Dendritic cell treated with granulocyte-macrophage colony-stimulating factor and Interleukin-4, amounts not matched to agents 40 ng/mL and 50 ng/mL, for 4 days (primary cell): ENCODE data around the gene NOL6.
"Not testable (repeated sequence)": the region's sequence is repeated elsewhere in the genome, so short reads cannot be mapped to it uniquely, and the experiment has no call there.

Experiments
- H3K27ac Mint-ChIP-seq: one replicate; pipeline ENCODE4 v1.8.0; 2022; ENCODE audit warnings: mild to moderate bottlenecking, mixed read lengths
- H3K27me3 Mint-ChIP-seq: one replicate; pipeline ENCODE4 v1.8.0; 2022; ENCODE audit warnings: mild to moderate bottlenecking, mixed read lengths
- H3K36me3 Mint-ChIP-seq: one replicate; pipeline ENCODE4 v1.8.0; 2022; ENCODE audit warnings: low read depth, mixed read lengths
- H3K4me1 Mint-ChIP-seq: one replicate; pipeline ENCODE4 v1.8.0; 2022; ENCODE audit warnings: low read depth, mixed read lengths
- H3K4me3 Mint-ChIP-seq: one replicate; pipeline ENCODE4 v1.8.0; 2022; ENCODE audit warnings: mild to moderate bottlenecking, moderate library complexity, mixed read lengths
- H3K9me3 Mint-ChIP-seq: one replicate; pipeline ENCODE4 v1.8.0; 2022; ENCODE audit warnings: mixed read lengths
- intact Hi-C: fragments of 100-400 bp; cut with micrococcal nuclease; formaldehyde crosslinking; loops from one replicate; pipeline ENCODE4 v1.15.0; 2022

Gene NOL6

DNA sequence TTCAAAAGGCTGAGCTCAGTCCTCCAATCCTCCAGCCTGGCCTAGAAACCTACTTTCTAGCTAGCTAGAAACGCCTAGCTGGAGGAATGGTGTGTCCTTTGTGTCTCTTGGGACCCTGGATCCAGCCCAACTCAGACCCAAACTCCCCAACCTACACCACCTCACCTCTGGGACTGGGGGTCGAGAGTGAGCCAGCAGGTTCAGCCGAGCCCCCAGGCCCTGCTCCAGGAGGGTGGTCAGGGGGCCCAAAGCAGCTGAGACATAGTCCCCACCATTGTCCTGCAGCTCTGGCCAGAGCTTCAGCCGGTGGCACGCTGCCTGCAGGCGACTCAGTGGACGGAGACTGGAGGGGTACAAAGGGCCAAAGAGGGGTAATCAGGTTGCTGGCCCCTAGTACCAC, 6.2 kb downstream of the NOL6 start:
- Mint-ChIP-seq H3K27ac (no peak overlapping the region), H3K9me3 (no peaks in the 10 kb centered on the region), H3K4me3 (no peak overlapping the region), H3K27me3 (no peaks in the 10 kb centered on the region), H3K4me1 (peaks cover 15% of the 10 kb centered on the region), H3K36me3 (peaks cover 99% of the 10 kb centered on the region)
- intact Hi-C loops = loop anchor here (10.0 kb wide), 1 partner anchor 93 kb away; no protein-coding TSS in a partner anchor

DNA sequence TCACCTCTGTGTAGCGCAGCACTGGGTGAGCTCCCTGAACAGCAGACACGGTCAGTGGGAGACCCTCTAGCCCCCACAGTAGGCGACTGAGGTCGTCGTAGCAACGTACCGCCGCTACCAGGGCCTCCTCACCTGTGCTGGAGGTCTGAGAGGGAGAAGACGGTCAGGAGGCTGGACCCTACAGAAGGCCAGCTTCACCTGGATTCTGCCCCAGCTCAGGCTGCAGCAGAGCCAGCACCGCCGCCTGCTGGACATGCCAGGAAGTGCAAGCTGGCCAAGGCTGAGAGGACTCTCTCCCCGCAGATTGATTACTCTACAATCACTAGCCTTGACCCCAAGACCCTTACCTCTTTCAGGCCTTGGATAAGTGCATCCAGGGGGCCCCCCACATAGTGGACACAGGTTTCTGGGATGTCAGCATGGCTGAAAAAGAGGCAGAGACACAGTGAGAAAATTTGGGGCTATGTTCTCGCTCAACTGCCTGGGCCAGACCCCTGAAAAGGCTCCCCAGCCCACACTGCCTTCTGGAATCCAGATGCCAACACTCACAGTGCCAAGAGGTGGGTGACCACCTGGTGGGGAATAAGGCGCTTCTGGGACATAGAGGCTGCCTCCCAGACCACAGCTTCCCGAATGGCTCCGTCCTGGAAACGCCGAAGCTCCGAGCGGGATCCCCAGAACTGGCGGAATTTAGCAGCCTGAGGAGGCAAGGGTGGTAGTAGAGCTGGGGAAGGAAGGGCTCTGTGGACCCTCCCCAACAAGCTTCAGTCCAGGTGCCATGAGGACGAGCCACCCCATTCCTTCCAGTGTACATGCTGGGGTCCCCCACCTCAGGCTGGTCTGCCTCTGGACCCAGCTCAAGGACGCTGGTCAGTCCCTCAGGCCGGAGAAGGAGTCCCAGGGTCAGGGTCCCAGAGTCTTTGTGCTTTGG, 6.9 kb downstream of the NOL6 start:
- H3K4me3 Mint-ChIP-seq = no peak overlapping the region
- intact Hi-C loops = loop anchor here (1.0 to 10.0 kb wide), 2 partner anchors 64 to 92 kb away; no protein-coding TSS in a partner anchor
- H3K27me3 Mint-ChIP-seq = no peaks in the 10 kb centered on the region
- no peaks in the 10 kb centered on the region for H3K9me3 Mint-ChIP-seq
- peaks cover 100% of the 10 kb centered on the region for H3K36me3 Mint-ChIP-seq
- H3K4me1 Mint-ChIP-seq = peaks cover 8% of the 10 kb centered on the region
- H3K27ac Mint-ChIP-seq = no peak overlapping the region

DNA sequence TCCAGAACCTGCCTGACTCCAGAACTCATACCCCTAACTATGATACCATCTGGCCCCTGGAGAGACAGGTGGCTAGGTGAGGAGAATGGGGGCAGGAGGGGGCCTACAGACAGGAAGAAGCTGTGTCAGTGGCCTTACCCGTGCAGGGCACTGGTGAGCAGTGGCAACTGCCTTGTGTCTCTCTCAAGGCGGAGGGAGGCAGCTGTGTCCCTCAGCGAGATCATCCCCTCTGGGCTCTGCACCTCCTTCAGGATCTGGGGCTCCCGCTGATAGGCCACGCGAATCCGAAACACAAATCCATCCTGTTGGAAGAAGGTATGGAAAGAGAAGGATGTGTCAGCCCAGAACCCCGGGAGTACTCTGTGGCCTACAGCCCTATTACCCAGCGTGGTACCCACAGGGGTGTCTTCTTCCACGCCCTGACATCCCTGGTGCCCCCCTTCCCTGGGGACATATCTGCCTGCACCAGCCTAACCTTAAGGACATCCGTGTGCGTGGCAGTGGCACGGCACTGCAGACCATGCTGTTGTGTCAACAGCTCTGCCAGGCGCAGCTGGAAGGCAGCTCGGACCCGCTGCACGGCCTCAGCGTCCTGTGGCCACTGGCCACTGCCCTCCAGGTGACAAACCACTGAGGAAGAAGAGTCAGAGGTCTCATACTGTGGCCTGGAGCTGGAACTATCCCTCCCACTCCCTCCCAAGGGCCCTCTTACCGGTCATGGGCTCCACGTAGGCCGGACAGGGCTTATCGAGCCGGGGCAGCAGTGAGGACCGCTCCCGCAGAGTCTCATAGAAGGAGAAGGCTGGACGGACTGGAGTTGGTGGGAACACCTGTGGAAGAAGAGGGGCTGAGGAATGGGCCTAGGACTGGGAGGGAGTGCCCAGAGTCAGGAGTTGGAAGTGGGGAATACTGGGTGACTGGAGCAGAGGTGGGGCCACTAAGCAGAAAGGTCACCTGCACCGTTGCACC, 7.8 kb downstream of the NOL6 start:
- intact Hi-C loops = loop anchor here (1.0 to 10.0 kb wide), 2 partner anchors 63 to 91 kb away; no protein-coding TSS in a partner anchor
- no peaks in the 10 kb centered on the region for H3K27me3 Mint-ChIP-seq
- H3K9me3 Mint-ChIP-seq = no peaks in the 10 kb centered on the region
- H3K4me1 Mint-ChIP-seq = no peaks in the 10 kb centered on the region
- H3K27ac Mint-ChIP-seq = no peak overlapping the region
- H3K36me3 Mint-ChIP-seq = peaks cover 100% of the 10 kb centered on the region
- H3K4me3 Mint-ChIP-seq = no peak overlapping the region

DNA sequence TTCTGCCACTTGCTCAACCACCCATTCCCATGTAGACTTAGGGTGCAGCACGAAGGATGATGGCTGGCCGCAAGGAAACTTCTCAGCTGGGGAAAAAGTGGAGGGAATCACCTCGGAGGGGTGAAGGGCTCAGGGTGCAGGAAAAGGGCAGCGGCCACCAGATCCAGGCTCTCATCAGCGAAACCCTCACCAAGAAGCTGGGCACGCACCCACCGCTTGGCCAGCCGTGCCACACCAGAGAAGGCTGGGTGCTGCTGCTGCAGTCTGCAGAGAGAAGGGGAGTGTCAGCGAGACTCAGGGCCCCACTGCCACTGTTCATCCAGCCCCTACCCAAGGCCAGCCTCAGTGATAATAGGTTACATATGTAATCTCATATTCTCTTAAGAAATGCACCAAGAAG, 8.6 kb downstream of the NOL6 start:
- Mint-ChIP-seq H3K9me3 (no peaks in the 10 kb centered on the region), H3K4me3 (no peak overlapping the region), H3K36me3 (peaks cover 99% of the 10 kb centered on the region), H3K4me1 (no peaks in the 10 kb centered on the region), H3K27ac (no peak overlapping the region), H3K27me3 (no peaks in the 10 kb centered on the region)
- intact Hi-C loops = loop anchor here (10.0 kb wide), 1 partner anchor 90 kb away; no protein-coding TSS in a partner anchor

DNA sequence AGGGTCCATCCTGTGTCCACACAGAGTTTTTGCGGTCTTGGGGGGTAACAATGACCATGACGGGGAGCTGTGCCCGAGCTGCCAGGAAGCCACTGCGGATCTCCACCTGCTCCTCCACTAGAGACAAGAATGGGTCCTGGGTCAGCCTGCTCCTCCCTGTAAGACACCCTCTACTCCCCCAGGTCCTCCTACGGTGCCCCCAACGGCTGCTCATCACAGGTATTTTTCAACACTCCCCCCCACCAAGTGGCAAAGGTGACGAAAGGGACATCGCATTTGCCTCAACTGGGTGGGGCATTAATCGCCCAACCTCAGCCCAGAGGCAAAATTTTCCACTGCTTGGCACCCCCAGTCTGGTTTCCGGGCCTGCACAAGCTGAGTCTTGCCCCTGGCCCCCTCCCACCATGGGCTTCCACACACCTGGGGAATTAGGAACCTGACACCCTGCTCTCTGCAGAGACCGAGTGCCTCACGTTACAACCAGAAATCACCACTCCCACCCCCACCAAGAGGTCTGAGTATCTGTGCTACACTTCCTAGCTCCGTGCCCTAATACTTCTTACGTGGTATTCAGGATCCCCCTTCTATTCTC, 9.6 kb downstream of the NOL6 start:
- intact Hi-C loops = loop anchor here (10.0 kb wide), 1 partner anchor 89 kb away; no protein-coding TSS in a partner anchor
- H3K27ac Mint-ChIP-seq = no peak overlapping the region
- no peaks in the 10 kb centered on the region for H3K9me3 Mint-ChIP-seq
- H3K27me3 Mint-ChIP-seq = no peaks in the 10 kb centered on the region
- H3K4me1 Mint-ChIP-seq = peaks cover 4% of the 10 kb centered on the region
- H3K36me3 Mint-ChIP-seq = peaks cover 90% of the 10 kb centered on the region
- no peak overlapping the region for H3K4me3 Mint-ChIP-seq

DNA sequence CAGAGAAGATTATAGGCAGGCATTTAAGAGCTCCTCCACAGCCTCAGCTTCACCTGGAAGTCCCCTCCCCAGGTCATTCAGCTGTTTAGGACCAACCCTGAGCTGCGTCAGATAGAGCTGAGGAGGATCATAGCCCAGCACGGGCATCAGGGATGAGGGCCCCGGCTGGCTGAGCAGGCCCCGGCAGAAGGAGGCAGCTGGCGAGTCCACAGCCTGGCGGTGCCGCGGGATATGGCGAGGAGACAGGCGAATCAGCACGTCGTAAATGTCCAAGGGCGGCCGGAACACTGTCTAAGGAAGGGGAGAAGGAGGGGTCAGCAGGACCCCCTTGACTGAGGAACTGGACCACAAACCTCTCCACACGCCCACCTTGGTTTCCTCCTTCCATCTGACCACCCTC, 10.6 kb downstream of the NOL6 start:
- H3K4me3 Mint-ChIP-seq = no peak overlapping the region
- H3K36me3 Mint-ChIP-seq = peaks cover 80% of the 10 kb centered on the region
- no peaks in the 10 kb centered on the region for H3K9me3 Mint-ChIP-seq
- H3K4me1 Mint-ChIP-seq = peaks cover 14% of the 10 kb centered on the region
- no peaks in the 10 kb centered on the region for H3K27me3 Mint-ChIP-seq
- no peak overlapping the region for H3K27ac Mint-ChIP-seq
- intact Hi-C loops = loop anchor here (10.0 kb wide), 1 partner anchor 88 kb away; no protein-coding TSS in a partner anchor

DNA sequence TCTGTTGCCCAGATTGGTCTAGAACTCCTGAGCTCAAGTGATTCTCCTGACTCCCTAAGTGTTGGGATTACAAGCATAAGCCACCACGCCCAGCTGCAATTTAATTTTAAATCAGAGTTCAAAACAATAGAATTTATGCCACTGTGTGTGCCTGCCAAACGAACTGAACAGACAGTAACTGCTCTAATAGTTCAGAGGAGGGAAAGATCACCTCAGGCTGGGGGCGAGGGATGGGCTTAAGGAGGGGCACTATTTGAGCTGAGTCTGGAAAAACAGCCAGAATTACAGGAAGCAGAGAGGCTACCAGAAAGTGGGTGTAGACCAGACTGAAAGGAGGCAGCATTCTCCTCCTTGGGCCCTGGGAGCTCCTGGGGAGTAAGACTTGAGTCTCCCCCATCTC, 12.2 kb downstream of the NOL6 start:
- intact Hi-C loops = loop anchor here (10.0 kb wide), 1 partner anchor 87 kb away; no protein-coding TSS in a partner anchor
- Mint-ChIP-seq H3K27ac (no peak overlapping the region), H3K36me3 (peaks cover 63% of the 10 kb centered on the region), H3K4me1 (peaks cover 15% of the 10 kb centered on the region), H3K27me3 (peaks cover under 1% of the 10 kb centered on the region), H3K4me3 (no peak overlapping the region), H3K9me3 (no peaks in the 10 kb centered on the region)

DNA sequence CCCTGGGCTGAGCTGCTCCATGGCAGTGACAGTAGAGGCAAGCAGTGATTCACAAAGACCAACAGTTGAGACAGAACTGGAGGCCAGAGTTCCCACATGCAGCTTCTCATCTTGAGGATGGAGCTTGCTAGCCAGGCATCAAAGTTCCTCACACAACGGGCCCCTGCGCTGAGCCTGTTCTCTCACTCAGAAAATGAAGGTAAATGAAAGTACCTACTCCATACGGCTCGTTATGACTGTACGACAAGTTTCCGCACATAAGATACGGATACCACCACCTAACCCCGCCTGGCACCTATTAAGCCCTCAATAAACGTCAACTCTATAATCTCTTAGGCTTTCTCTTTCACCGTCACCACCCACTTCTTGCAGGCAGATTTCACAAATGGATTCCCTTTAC, 12.9 kb downstream of the NOL6 start:
- Mint-ChIP-seq H3K4me3 (no peak overlapping the region), H3K27me3 (peaks cover 4% of the 10 kb centered on the region), H3K9me3 (no peaks in the 10 kb centered on the region), H3K4me1 (peaks cover 15% of the 10 kb centered on the region), H3K36me3 (peaks cover 57% of the 10 kb centered on the region), H3K27ac (no peak overlapping the region)
- intact Hi-C loops = loop anchor here (10.0 kb wide), 1 partner anchor 86 kb away; no protein-coding TSS in a partner anchor

DNA sequence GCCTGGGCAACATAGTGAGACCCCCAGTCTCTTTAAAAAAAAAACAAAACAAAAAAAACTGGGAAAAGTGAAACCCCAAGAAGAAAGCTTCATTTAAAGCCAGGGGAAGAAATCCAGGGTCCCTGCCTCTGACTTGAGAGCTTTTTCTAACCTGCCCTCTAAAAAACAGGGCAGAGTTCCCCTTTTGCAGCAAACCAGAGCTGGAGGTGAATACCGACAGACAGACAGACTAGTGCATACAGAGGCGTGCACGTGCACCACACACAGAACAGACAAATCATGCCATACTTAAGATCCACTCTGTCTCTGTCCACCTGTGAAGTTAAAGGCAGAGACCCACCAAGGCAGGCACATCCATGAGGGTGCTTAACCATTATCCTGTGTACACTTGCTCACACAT, 14.6 kb downstream of the NOL6 start:
- intact Hi-C loops = no loop called here
- Mint-ChIP-seq H3K9me3 (no peaks in the 10 kb centered on the region), H3K27me3 (peaks cover 4% of the 10 kb centered on the region), H3K4me1 (peaks cover 15% of the 10 kb centered on the region), H3K27ac (no peak overlapping the region), H3K36me3 (peaks cover 39% of the 10 kb centered on the region), H3K4me3 (no peak overlapping the region)

DNA sequence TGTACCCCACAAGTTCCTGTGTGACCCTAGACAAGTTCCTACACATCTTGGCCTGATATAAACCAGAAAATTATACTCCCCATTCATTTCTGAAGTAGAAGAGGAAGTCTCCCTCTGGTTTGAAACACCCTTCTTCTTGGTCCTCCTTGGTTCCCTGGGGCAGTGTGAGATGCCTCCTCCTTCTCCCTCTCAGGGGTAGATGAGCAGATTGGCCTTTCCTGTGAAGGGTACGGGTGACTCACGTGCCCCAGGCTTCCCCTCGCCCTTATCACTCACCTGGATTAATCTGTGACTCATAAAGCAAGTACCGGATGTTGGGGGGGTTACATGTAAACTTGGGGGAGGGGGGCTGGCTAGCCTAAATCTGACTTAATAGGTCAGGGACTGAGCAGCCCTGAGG, 15.3 kb downstream of the NOL6 start:
- Mint-ChIP-seq H3K4me1 (peaks cover 17% of the 10 kb centered on the region), H3K4me3 (no peak overlapping the region)
- intact Hi-C loops = no loop called here

DNA sequence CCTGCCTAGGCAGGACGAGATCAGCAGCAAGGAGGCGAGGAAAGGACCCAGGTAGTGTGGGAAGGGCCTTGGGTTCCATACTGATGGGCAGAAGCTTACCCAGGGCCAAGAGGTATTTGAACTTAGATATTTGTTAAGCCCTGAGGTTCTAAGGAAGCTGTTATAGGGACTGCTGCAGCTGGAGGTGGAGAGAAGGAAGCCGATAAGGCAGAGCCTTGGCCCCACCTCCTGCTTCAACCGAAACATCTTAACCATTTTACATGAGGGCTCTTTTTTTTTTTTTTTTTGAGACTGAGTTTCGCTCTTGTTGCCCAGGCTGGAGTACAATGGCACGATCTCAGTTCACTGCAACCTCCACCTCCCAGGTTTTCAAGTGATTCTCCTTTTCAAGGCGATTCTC, 17.8 kb downstream of the NOL6 start:
- peaks cover 8% of the 10 kb centered on the region for H3K36me3 Mint-ChIP-seq
- H3K4me1 Mint-ChIP-seq = peaks cover 33% of the 10 kb centered on the region
- intact Hi-C loops = no loop called here
- no peaks in the 10 kb centered on the region for H3K9me3 Mint-ChIP-seq
- H3K27ac Mint-ChIP-seq = no peak overlapping the region
- peaks cover 4% of the 10 kb centered on the region for H3K27me3 Mint-ChIP-seq
- no peak overlapping the region for H3K4me3 Mint-ChIP-seq

More for the DNA sequence above, 15.3 kb downstream of the NOL6 start:
- Mint-ChIP-seq H3K27me3 (peaks cover 4% of the 10 kb centered on the region), H3K9me3 (no peaks in the 10 kb centered on the region), H3K36me3 (peaks cover 33% of the 10 kb centered on the region), H3K27ac (no peak overlapping the region)

DNA sequence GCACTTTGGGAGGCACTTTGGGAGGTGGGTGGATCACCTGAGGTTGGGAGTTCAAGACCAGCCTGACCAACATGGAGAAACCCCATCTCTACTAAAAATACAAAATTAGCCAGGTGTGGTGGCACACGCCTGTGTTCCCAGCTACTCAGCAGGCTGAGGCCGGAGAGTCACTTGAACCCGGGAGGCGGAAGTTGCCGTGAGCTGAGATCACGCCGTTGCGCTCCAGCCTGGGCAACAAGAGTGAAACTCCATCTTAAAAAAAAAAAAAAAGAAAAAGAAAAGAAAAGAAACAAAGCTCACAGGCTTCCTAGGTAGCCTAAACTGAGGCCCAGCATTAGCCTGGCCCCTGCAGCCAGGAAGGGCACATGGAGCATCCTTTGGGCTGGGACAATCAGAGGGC, 18.3 kb downstream of the NOL6 start:
- H3K27me3 Mint-ChIP-seq, H3K36me3 Mint-ChIP-seq, H3K27ac Mint-ChIP-seq, H3K4me3 Mint-ChIP-seq, intact Hi-C loops, H3K9me3 Mint-ChIP-seq: not testable (repeated sequence)
- H3K4me1 Mint-ChIP-seq = peaks cover 35% of the 10 kb centered on the region

DNA sequence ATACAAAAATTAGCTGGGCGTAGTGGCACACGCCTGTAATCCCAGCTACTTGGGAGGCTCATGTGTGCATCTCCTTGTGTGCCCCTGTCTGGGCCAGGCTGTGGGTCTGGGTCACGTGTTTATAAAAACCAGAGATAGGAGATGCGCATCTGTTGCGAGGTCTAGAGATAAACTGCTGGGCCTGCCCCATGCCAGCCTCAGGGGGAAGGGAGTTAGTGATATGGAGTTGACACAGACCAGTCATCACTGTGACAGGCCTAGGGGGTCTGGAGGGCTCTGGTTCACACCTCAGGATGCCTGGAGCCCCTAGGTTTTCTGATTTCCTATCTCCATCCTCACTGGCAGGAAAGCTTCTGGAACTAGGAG, 19.1 kb downstream of the NOL6 start:
- intact Hi-C loops = loop anchor here (5.0 kb wide), 1 partner anchor 42 kb away; no protein-coding TSS in a partner anchor
- not testable (repeated sequence) for H3K9me3 Mint-ChIP-seq, H3K27ac Mint-ChIP-seq, H3K27me3 Mint-ChIP-seq, H3K4me3 Mint-ChIP-seq, H3K36me3 Mint-ChIP-seq
- peaks cover 35% of the 10 kb centered on the region for H3K4me1 Mint-ChIP-seq
